Adrenal gland (tissue), 5 donors: ENCODE measurements around the gene SUSD6.

Experiments
- POLR2A ChIP-seq, 2 donors: fragments of 450-650 bp; IDR thresholded peaks; one replicate each; pipeline ENCODE4 v1.6.1; 2017; ENCODE audit warnings: antibody characterized with exemption in 2 of 2, mild to moderate bottlenecking in 2 of 2, moderate library complexity in 1 of 2
- TF ChIP-seq, protein P1 (sequence below), 6 experiments: fragments of 450-650 bp in 4 of 6; fragments of 200-600 bp in 2 of 6; sonication (generic) in 1 of 6; IDR thresholded peaks; 1 replicate in 5 of 6; 2 replicates in 1 of 6; pipeline versions ENCODE4 v1.5.1 to v1.8.0; 2016 to 2021; ENCODE audit warnings: antibody characterized with exemption in 6 of 6, mild to moderate bottlenecking in 2 of 6, moderate library complexity in 1 of 6
- donor health status: DM: no; HTN: no; CAD: no.

DNA sequence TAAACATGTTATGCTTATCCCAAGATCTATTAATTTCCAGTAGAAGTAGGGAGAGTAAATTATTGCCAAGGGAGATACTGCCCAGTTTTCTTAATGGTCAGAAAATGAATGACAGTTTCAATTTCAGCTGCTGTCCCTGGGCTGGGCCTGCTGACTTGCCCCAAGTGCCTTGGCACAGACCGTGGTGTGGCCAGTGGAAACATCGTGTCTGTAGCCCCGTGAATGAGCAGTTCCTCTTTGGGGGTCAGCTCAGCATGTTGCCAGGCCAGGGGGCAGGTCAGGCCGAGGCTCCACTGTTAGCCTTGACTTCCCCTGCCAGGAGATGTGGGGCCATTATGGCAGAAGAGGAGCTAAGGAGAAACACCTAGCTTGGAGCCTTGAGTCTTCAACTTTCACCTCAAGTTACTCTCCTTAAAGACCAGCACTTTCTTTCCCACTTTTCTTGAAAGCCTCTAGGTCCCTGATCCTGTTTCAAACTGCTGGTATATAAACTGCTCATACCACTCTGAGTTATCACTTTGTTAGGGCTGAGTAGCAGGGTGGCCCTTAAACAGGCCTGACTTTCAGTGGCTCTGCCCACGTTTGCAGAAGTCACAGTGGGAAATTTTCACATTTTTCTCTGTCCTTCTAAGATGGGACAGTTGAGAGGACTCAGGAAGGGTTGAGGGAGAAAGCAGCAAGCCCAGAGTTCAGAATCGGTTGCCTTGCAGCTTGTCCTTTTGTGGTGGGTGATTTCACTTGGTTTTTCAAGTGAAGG is 73.2 kb downstream of the SUSD6 start:
- TF ChIP-seq, protein P1, sequence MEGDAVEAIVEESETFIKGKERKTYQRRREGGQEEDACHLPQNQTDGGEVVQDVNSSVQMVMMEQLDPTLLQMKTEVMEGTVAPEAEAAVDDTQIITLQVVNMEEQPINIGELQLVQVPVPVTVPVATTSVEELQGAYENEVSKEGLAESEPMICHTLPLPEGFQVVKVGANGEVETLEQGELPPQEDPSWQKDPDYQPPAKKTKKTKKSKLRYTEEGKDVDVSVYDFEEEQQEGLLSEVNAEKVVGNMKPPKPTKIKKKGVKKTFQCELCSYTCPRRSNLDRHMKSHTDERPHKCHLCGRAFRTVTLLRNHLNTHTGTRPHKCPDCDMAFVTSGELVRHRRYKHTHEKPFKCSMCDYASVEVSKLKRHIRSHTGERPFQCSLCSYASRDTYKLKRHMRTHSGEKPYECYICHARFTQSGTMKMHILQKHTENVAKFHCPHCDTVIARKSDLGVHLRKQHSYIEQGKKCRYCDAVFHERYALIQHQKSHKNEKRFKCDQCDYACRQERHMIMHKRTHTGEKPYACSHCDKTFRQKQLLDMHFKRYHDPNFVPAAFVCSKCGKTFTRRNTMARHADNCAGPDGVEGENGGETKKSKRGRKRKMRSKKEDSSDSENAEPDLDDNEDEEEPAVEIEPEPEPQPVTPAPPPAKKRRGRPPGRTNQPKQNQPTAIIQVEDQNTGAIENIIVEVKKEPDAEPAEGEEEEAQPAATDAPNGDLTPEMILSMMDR (IDR thresholded peaks at IDR 0.05): no peak
- no peak for TF ChIP-seq POLR2A (IDR thresholded peaks at IDR 0.05)
